Endothelial cell of umbilical vein (primary cell): ENCODE results near the gene ALOX5. TPM values are rescaled to one million over a fixed set of nuclear protein-coding genes. Genes with fewer than 3 reads are reported as not detected.

Source experiments
- BruUV-seq: library from RNA; stranded (reverse); fragments of 400-500 nt; replicated peaks from 2 replicates; lab custom pipeline; 2021; lab: Mats Ljungman, UMichigan
- CTCF ChIA-PET: fragments of 300-600, 350-600 bp; sonication (Branson Sonifier 250); formaldehyde crosslinking; loops from one replicate; lab custom pipeline; 2021; ENCODE audit warnings: antibody characterized with exemption, inconsistent platforms; lab: Charles Lee
- POLR2A ChIA-PET: fragments of 300-600, 350-600 bp; sonication (Branson Sonifier 250); formaldehyde crosslinking; loops from one replicate; lab custom pipeline; 2021; ENCODE audit warnings: antibody characterized with exemption, inconsistent platforms; lab: Charles Lee
- DNase-seq: peaks from one replicate; pipeline ENCODE4 v3.0.0-alpha.2; 2011; ENCODE audit warnings: low read depth, low spot score
- FAIRE-seq: peaks from 2 replicates; lab custom pipeline; 2011; peaks lifted over from hg19 to GRCh38; lab: Jason Lieb, UNC
- H2AFZ ChIP-seq: 2 replicates; pipeline ENCODE4 v1.6.0; 2012; ENCODE audit warnings: low read depth, low read length, control low read depth, inconsistent platforms
- H3K27ac ChIP-seq: 2 replicates; pipeline ENCODE4 v1.5.1; 2011; ENCODE audit warnings: low read depth, mild to moderate bottlenecking, control low read depth, low read length, moderate library complexity; ENCODE audit not compliant: insufficient read depth
- H3K27me3 ChIP-seq, 2 experiments: 2 replicates each; pipeline versions ENCODE4 v1.6.0 to v1.6.1; 2011; ENCODE audit warnings: low read length in 2 of 2, mixed read lengths in 1 of 2; ENCODE audit not compliant: control insufficient read depth in 2 of 2, insufficient read depth in 2 of 2
- H3K36me3 ChIP-seq, 2 experiments: 2 replicates in 1 of 2; 3 replicates in 1 of 2; pipeline ENCODE4 v1.5.1; 2011; ENCODE audit warnings: low read length in 2 of 2, mild to moderate bottlenecking in 1 of 2, moderate library complexity in 1 of 2; ENCODE audit not compliant: control insufficient read depth in 2 of 2, insufficient read depth in 2 of 2; ENCODE audit errors: extremely low read depth in 1 of 2
- H3K4me1 ChIP-seq: 3 replicates; pipeline ENCODE4 v1.5.1; 2011; ENCODE audit warnings: mild to moderate bottlenecking, low read length; ENCODE audit not compliant: control insufficient read depth, insufficient read depth; ENCODE audit errors: extremely low read depth
- H3K4me2 ChIP-seq: 2 replicates; pipeline ENCODE4 v1.6.1; 2011; ENCODE audit warnings: low read length, control low read depth, mixed read lengths; ENCODE audit not compliant: insufficient read depth
- H3K4me3 ChIP-seq, 3 experiments: fragments of 200-600 bp in 1 of 3; sonication (generic), shearing (Covaris generic) in 1 of 3; replicated peaks in 1 of 3; 2 replicates each; pipeline ENCODE4 v1.5.1; 2011 to 2016; ENCODE audit warnings: control low read depth in 3 of 3, low read length in 3 of 3, mild to moderate bottlenecking in 2 of 3, inconsistent platforms in 1 of 3, low read depth in 1 of 3, moderate library complexity in 1 of 3; ENCODE audit not compliant: insufficient read depth in 1 of 3
- H3K79me2 ChIP-seq: 2 replicates; pipeline ENCODE4 v1.6.0; 2012; ENCODE audit warnings: low read length, inconsistent platforms; ENCODE audit not compliant: control insufficient read depth, insufficient read depth
- H3K9ac ChIP-seq: replicated peaks from 2 replicates; pipeline ENCODE3; 2011; ENCODE audit warnings: low read length, control low read depth; ENCODE audit not compliant: insufficient read depth; ENCODE audit errors: extremely low read depth
- H3K9me1 ChIP-seq: replicated peaks from 3 replicates; pipeline ENCODE4 v1.6.0; 2011; ENCODE audit warnings: mild to moderate bottlenecking, low read length; ENCODE audit not compliant: control insufficient read depth, insufficient read depth; ENCODE audit errors: extremely low read depth
- H3K9me3 ChIP-seq: replicated peaks from 2 replicates; pipeline ENCODE4 v1.5.1; 2012; ENCODE audit warnings: low read length, inconsistent platforms; ENCODE audit not compliant: control insufficient read depth, insufficient read depth
- H4K20me1 ChIP-seq: replicated peaks from 2 replicates; pipeline ENCODE3; 2011; ENCODE audit warnings: mild to moderate bottlenecking, low read length; ENCODE audit not compliant: control insufficient read depth, insufficient read depth; ENCODE audit errors: extremely low read depth
- CTCF ChIP-seq, 2 donors: IDR thresholded peaks; 1 replicate in 1 of 2; 2 replicates in 1 of 2; pipeline ENCODE4 v1.5.1; 2011; ENCODE audit warnings: low read length in 2 of 2, mild to moderate bottlenecking in 2 of 2, moderate library complexity in 2 of 2, control low read depth in 1 of 2, inconsistent platforms in 1 of 2, low read depth in 1 of 2; ENCODE audit not compliant: insufficient read depth in 1 of 2; ENCODE audit errors: extremely low read depth in 1 of 2
- EZH2 ChIP-seq: IDR thresholded peaks from 2 replicates; pipeline ENCODE4 v1.6.1; 2012; ENCODE audit warnings: borderline replicate concordance, low read depth, mild to moderate bottlenecking, moderate library complexity, low read length, inconsistent platforms; ENCODE audit not compliant: severe bottlenecking
- FOS ChIP-seq: IDR thresholded peaks from 2 replicates; pipeline ENCODE4 v1.6.1; 2011; ENCODE audit warnings: mild to moderate bottlenecking, low read length, moderate library complexity, borderline replicate concordance; ENCODE audit not compliant: insufficient read depth
- GATA2 ChIP-seq: IDR thresholded peaks from 2 replicates; pipeline ENCODE4 v1.7.0; 2011; ENCODE audit warnings: low read depth, mild to moderate bottlenecking, moderate library complexity, mixed read lengths, low read length; ENCODE audit not compliant: insufficient read length, insufficient read depth
- JUN ChIP-seq: IDR thresholded peaks from 2 replicates; pipeline ENCODE4 v1.6.1; 2011; ENCODE audit warnings: borderline replicate concordance, low read depth; ENCODE audit not compliant: insufficient read length, insufficient read depth
- MAX ChIP-seq: IDR thresholded peaks from 2 replicates; pipeline ENCODE4 v1.6.1; 2011; ENCODE audit not compliant: insufficient read depth, insufficient read length
- MYC ChIP-seq: IDR thresholded peaks from one replicate; pipeline ENCODE4 v1.6.1; 2011; ENCODE audit warnings: mild to moderate bottlenecking, low read depth, low read length
- POLR2AphosphoS5 ChIP-seq: IDR thresholded peaks from 2 replicates; pipeline ENCODE4 v1.6.1; 2012; ENCODE audit warnings: low read depth, mild to moderate bottlenecking, control low read depth, low read length, moderate library complexity; ENCODE audit not compliant: insufficient read depth
- dilution Hi-C: fragments of 300-500 bp; cut with MboI; formaldehyde crosslinking; loops from one replicate; pipeline ENCODE4 v1.15.0; 2019; ENCODE audit warnings: low sequenced_read_pairs; ENCODE audit not compliant: extremely low pct_ligation_motif_present
- intact Hi-C: fragments of 100-400 bp; cut with micrococcal nuclease; formaldehyde crosslinking; loops from one replicate; pipeline ENCODE4 v1.10.0; 2022
- polyA plus RNA-seq, 4 experiments: library from polyadenylated mRNA; depleted of rRNA in 3 of 4; stranded (reverse) in 3 of 4; unstranded in 1 of 4; fragments of >200 nt; gene quantifications; 2 replicates each; pipeline versions ENCODE4 v1.2.1 to v1.2.3, GENCODE V29; 2011 to 2012; ENCODE audit warnings: missing spikeins in 1 of 4
- total RNA-seq: library from RNA; stranded (reverse); gene quantifications from 2 replicates; pipeline ENCODE4 v1.2.3, GENCODE V29; 2021

ALOX5 gene
- total and polyA plus RNA-seq, 2 donors (not counting 3 experiments of a cell fraction or from before 2014, with no cell fraction given), result 0.04 TPM; not detected in 1

GRCh38 chr10:45456822-45457221 lies 82.8 kb downstream of the ALOX5 start:
- FAIRE-seq (no peak), DNase-seq (no peak)
- Histone ChIP-seq H3K4me2 (no peak overlapping the region), H3K27ac (no peak overlapping the region), H2AFZ (no peak overlapping the region), H3K9me1 (no peaks in the 10 kb centered on the region), H3K4me3 (no peak overlapping the region), H3K4me1 (no peaks in the 10 kb centered on the region), H3K9ac (no peak overlapping the region), H3K27me3 (no peaks in the 10 kb centered on the region), H3K36me3 (peaks cover 0 to 6% of the 10 kb centered on the region in 2 experiments), H3K9me3 (no peaks in the 10 kb centered on the region), H3K79me2 (no peaks in the 10 kb centered on the region), H4K20me1 (no peaks in the 10 kb centered on the region)
- ChIA-PET POLR2A (no interaction called here), CTCF (no interaction called here)
- TF ChIP-seq FOS (no peak), EZH2 (no peak), GATA2 (no peak), POLR2AphosphoS5 (no peak), MYC (no peak), CTCF (IDR thresholded peaks at IDR 0.05; ENCODE audit: extremely low read depth in 1 of 2, insufficient read depth in 1 of 2, low read depth in 1 of 2, low read length in 2 of 2) (no peak), JUN (no peak), MAX (no peak)
- intact Hi-C loops (no loop called here), dilution Hi-C loops (no loop called here)
- BruUV-seq, result no TSS peak
